Right ventricle myocardium inferior (tissue), 1 donor: ENCODE results near the gene BBC3. TPM values are rescaled to one million over a fixed set of nuclear protein-coding genes. Genes with fewer than 3 reads are reported as not detected.
A peak's percentile ranks its signal among the peaks of the same experiment; 100 is the strongest.

Experiments used
- ATAC-seq: fragments of 200-7000 bp; cut with Tn5 transposase; one replicate; pipeline ENCODE4 v1.9.1; 2020; ENCODE audit warnings: mild to moderate bottlenecking, moderate library complexity
- DNase-seq: peaks from one replicate; pipeline ENCODE4 v3.0.0; 2021; ENCODE audit errors: missing footprints
- intact Hi-C: fragments of 100-400 bp; cut with DNase I; formaldehyde crosslinking; loops from one replicate; pipeline ENCODE4 v1.11.0; 2022
- total RNA-seq: library from RNA; stranded (reverse); fragmentation: NEBNext Ultra II Directional; extraction: Animal tissue kit (Norgen Biotek cat#: 25700); gene quantifications from one replicate; pipeline ENCODE4 v1.2.1, GENCODE V29; 2021
- donor health status: DM: no; HTN: yes; CAD: no; lungs with severe emphysema.

BBC3 gene
- total RNA-seq, 1 donor from 2014 or later, result 5.0 TPM

DNA sequence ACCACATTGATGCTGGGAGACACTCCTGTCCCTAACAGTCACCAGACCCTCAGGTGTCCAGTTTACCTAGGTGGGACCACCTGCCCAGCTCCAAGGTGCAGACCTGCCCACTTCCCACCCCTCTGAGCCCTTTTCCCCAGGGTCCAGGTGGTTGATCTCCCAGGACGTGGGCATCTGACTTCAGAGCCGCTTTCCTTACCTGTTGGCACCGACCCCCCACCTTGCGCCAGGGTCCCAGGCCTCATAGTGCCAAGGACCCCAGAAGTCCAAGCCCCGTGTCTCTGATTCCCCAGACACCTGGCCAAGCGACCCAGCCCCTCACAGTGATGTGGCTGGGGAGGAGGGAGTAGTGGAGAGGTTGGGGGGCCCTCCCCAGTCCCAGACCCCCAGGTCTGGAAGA is 9.6 kb upstream of the BBC3 start:
- ATAC-seq (no peak), DNase-seq (no peak)
- intact Hi-C loops, result no loop called here

DNA sequence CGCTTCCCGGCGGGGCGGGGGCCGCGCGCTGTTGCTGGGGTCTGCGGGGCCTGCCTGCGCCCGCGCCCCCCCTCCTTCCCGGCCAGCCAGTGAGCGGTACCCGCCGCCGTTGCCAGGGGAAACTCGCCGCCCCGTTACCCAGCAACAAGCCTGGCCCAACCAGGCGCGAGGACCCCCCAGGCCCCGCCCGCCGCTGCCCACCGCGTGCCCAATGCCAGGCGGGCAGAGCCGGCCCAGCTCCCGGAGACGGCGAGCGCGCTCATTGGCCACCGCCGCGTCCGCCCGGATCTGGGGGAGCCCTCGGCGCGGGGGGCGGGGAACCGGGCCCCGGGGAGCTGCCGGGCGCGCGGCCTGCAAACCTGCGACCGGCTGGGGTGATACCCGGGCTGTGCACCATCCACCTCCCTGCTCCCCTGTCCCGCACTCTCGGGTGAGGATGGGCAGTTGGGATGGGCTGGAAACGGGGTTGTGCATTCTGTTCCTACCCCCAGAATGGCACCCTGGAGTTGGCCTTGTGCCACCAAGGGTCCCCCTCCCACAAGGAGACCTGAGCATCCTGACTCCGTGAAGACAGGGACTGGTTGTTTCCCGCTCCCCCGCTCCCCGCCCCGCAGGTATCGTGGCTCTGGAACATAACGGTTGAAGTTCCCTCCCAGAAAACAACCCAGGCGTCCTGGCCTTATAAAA is 8.8 kb upstream of the BBC3 start:
- intact Hi-C loops, result no loop called here

DNA sequence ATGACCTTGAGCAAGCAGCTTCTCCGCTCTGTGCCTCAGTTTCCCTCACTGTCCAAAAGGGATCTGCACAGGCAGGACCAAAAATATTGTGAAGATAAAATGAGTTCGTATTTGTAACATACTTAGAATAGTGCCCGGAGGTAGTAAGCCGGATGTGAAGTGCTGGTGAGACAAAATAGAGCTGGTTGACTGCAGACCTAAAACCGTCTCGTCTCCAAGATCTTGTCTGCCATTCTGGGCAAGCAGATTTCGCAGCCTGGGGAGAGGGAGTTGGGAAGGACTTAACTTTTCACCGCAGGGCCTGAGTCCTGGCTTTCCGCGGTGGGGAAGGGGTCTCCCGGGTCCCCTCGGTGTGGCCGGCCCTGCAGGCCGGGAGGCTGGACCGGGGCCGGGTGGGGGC is 8.2 kb upstream of the BBC3 start:
- intact Hi-C loops, result no loop called here
- DNase-seq, result no peak
- ATAC-seq, result no peak

More for the DNA sequence above, 8.8 kb upstream of the BBC3 start:
- DNase-seq (peak; percentile 75), ATAC-seq (no peak)

DNA sequence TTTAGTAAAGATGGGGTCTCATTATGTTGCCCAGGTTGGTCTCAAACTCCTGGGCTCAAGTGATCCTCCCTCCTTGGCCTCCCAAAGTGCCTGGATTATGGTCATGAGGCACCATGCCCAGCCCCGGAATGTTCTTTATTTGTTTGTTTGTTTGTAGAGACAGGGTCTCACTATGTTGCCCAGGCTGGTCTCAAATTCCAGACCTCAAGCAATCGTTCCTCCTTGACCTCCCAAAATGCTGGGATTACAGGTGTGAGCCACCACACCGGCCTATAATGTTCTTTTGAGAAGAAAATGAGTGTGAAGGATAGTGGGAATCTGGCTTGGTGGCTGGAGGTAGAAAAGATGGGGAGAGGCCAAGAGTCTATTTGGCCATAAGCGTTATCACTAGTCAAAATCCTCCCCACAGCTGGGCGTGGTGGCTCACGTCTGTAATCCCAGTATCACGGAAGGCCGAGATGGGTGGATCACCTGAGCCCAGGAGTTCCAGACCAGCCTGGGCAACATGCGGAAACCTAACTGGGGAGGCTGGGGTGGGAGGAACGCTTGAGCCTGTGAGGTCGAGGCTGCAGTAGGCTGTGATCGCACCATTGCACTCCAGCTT is 5.2 kb upstream of the BBC3 start:
- no peak for DNase-seq
- intact Hi-C loops, result no loop called here
- ATAC-seq, result no peak

DNA sequence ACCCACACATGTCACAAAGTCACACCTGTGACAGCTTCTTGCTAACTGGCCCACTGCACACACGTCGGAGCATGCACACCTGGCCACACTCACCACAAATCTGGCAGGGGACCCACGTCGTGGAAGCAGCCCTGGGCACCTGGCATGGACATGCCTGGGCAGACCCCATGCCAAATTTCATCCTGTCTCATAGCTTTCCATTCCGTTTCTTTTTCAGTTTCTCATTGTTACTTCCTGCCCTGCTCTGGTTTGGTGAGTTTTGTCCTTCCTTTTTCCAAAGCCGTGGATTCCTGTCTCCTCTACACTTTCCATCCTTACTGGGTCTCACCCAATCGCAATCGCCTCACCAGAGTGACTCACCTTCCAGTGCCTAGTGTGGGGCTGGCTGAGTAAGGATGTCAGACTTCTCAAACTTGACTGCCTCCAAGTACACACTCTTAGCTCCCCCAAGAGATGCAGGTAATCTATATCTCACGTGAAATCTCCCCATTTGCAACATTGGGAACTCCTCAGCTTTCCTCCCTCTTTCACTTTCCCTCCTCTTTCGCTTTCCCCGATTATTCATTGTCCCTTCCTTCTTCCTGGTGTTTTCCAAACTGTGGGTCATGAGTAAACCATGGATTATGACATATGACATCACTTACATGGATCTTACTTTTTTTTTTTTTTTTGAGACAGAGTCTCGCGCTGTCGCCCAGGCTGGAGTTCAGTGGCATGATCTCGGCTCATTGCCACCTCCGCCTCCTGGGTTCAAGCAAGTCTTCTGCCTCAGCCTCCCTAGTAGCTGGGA is 1.6 kb upstream of the BBC3 start:
- intact Hi-C loops, result no loop called here
- DNase-seq (peak; percentile 26), ATAC-seq (no peak)

DNA sequence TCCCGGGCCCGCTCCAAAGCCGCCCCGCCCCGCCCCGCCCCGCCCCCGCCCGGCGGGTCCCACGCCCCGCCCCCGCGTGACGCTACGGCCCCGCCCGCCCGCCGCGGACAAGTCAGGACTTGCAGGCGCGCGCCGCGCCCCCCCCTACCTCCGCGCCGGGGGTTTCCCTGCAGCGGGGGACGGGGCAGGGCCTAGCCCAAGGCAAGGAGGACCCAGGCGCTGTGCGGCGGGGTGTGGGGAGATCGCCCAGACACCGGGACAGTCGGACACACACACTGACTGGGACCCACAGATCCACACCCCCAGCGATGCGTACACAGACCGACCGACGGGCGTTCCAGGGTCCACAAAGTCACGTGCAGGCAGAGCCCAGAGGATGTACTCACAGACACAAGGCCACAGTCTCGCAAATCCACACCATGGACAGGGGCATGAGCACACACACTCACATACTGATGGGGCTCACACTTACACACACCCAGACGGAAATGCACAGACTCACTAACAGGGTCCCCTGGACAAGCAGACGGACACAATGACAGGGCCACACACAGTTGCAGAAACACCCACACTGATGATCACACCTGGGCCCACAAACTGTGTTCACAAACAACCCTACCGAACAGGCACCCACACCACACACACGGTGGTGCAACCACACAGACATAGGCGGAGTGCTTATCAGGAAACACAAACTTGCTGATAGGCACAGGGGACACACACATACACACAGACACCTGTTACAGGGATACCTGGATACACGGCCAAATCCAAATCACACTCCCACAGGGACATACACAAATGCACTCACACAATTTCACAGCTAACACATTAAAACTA is 436 bp upstream of the BBC3 start:
- DNase-seq (peak; percentile 95), ATAC-seq (peak; percentile 30)
- intact Hi-C loops, result no loop called here

DNA sequence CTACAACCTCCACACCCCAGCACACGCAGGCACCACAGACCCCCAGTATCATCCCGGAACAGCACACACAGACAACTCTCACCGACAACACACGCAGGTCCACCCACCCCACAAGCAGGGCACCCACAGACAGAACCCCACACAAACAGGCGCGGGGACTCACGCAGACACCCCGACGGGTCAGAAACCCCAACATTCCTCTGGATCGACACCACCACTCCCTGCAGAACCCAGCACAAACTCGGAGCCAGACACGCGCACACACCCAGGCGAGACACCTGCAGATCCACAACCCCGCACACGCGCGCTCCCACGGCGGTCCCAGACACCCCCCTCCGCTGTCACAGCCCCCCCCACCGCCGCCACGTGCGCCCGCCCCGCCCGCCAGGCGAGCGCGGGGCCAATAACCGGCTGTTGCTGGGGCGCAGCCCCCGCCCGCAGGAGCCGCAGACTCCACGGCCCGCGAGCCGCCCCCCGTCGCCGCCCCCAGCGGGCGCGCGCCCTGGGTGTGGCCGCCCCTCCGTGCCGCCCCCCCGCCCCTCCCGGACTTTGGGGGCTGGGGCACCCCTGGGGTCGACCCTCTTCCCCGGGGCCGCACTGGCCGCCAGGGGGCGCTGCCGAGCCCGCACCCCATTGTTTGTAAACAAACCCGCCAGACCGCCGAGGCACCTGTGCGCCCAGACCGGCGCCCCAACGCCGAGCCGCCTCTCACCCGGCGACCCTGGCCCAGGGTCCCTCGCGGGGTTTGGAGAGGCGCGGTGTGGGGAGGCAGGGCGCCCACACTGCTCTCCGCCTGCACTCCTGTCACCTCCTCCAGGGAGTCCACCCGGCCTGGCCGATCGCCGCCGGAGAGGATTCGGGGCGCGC is 712 bp downstream of the BBC3 start:
- DNase-seq, result peak; percentile 85
- intact Hi-C loops, result no loop called here
- no peak for ATAC-seq

GRCh38 chr19:47229676-47230053 is 1.3 kb downstream of the BBC3 start:
- no peak for ATAC-seq
- DNase-seq, result peak; percentile 52
- intact Hi-C loops, result no loop called here

DNA sequence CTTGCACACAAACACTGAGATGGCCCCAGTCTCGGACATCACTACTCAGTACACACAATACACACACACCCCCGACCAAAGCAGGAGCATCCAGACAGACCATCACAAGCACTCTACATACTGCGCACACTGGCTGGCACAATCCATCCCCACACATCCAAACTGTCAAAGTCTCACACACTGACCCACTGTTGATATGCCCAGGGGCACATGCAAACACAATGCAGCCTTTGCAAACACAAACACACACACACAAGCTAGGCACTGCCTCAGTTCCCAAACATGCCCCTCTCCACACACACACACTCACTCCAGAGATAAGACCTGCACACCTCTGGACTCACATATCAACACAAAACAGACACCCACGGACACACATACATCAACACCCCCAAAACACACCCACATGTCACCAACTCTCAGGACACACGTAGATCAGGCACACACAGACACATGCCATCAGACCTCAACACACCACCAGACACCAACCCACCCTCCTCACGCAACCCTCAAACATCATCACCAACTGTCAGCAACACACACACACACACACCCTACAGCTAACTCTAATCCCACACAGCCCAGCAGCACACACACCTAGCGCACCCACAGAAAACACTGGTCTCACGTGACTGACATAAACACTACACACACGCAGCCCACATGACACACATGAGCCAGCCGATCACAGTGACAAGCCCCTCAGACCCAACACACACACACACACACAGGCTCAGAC is 1.9 kb downstream of the BBC3 start:
- intact Hi-C loops, result no loop called here
- ATAC-seq (no peak), DNase-seq (peak; percentile 63)

GRCh38 chr19:47228168-47228936 is 2.6 kb downstream of the BBC3 start:
- DNase-seq (peak; percentile 79), ATAC-seq (no peak)
- intact Hi-C loops, result no loop called here

GRCh38 chr19:47227352-47228167 is 3.4 kb downstream of the BBC3 start:
- ATAC-seq, result peak; percentile 68
- intact Hi-C loops, result loop anchor here (2.0 kb wide), 1 partner anchor 15 kb away; no protein-coding TSS in a partner anchor
- DNase-seq, result peak; percentile 94

- DNase-seq (peak; percentile 94), ATAC-seq (peak; percentile 80)
- intact Hi-C loops, result loop anchor here (2.0 kb wide), 1 partner anchor 16 kb away; no protein-coding TSS in a partner anchor
These were observed 4.3 kb downstream of the BBC3 start for GRCh38 chr19:47226426-47227351.

DNA sequence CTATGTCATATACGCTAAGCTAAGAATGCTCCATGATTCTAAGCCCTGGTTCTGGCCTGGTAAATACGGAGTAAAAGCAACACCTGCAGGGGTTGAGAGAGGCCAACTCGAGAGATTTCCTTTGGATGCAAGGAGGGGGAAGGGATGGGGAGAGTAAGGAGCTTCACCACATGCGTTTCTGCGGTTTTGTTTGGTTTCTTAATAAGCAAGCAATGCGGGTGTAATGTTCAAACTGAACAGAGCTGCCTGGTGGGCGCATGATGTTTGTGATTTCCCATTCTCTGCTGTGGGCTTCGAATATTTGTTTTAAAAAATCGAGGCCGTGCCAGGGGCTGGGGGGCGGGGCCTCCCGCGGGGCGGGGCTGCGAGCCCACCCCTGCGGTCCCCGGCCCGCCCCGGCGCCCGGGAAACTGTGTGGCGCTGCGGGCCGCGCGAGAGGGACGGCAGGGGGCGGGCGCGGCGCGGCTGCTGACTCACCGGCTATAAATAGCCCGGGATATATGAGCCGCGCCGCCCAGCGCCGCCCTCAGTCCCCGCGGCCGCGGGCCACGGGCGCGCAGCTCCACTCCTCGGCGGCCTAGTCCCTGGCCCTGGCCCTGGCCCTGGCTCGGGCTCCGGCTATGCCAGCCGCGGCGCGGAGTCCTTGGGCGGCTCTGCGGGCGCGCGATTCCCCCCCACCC is 5.1 kb downstream of the BBC3 start:
- peak; percentile 95 for DNase-seq
- peak; percentile 81 for ATAC-seq
- intact Hi-C loops, result loop anchor here (2.0 kb wide), 1 partner anchor 17 kb away; no protein-coding TSS in a partner anchor

GRCh38 chr19:47221890-47222289 is 9.1 kb downstream of the BBC3 start:
- ATAC-seq, result no peak
- DNase-seq, result no peak
- intact Hi-C loops, result no loop called here
